Chondrocyte (in vitro differentiated cells): ENCODE data around the gene P2RY11. TPM values are rescaled to one million over a fixed set of nuclear protein-coding genes. Genes with fewer than 3 reads are reported as not detected.

ENCODE experiments used
- DNase-seq: peaks from one replicate; pipeline ENCODE4 v3.0.0; 2021; ENCODE audit warnings: mixed read lengths, low spot score
- H3K27ac Mint-ChIP-seq: one replicate; pipeline ENCODE4 v1.8.0; 2021; ENCODE audit warnings: mild to moderate bottlenecking, moderate library complexity, mixed read lengths; ENCODE audit not compliant: unreplicated experiment
- H3K27me3 Mint-ChIP-seq: 2 replicates; pipeline ENCODE4 v1.8.0; 2021; ENCODE audit warnings: low read depth, mixed read lengths
- H3K36me3 Mint-ChIP-seq: 2 replicates; pipeline ENCODE4 v1.8.0; 2021; ENCODE audit warnings: low read depth, mixed read lengths
- H3K4me1 Mint-ChIP-seq: 2 replicates; pipeline ENCODE4 v1.8.0; 2021; ENCODE audit warnings: low read depth, mild to moderate bottlenecking, mixed read lengths
- H3K4me3 Mint-ChIP-seq: one replicate; pipeline ENCODE4 v1.8.0; 2021; ENCODE audit warnings: mild to moderate bottlenecking, moderate library complexity, mixed read lengths; ENCODE audit not compliant: unreplicated experiment
- H3K9me3 Mint-ChIP-seq: 2 replicates; pipeline ENCODE4 v1.8.0; 2021; ENCODE audit warnings: low read depth, mixed read lengths
- total RNA-seq: library from RNA; stranded (reverse); gene quantifications from 3 replicates; pipeline ENCODE4 v1.2.1, GENCODE V29; 2021
- TF ChIP-seq, protein P1 (sequence below): fragments of 200-600 bp; sonication (generic); IDR thresholded peaks from 2 replicates; pipeline ENCODE4 v1.5.0; 2021; ENCODE audit warnings: antibody characterized with exemption, mild to moderate bottlenecking, moderate library complexity

P2RY11 gene
- total RNA-seq, 1 donor from 2014 or later: 13.5 TPM

DNA sequence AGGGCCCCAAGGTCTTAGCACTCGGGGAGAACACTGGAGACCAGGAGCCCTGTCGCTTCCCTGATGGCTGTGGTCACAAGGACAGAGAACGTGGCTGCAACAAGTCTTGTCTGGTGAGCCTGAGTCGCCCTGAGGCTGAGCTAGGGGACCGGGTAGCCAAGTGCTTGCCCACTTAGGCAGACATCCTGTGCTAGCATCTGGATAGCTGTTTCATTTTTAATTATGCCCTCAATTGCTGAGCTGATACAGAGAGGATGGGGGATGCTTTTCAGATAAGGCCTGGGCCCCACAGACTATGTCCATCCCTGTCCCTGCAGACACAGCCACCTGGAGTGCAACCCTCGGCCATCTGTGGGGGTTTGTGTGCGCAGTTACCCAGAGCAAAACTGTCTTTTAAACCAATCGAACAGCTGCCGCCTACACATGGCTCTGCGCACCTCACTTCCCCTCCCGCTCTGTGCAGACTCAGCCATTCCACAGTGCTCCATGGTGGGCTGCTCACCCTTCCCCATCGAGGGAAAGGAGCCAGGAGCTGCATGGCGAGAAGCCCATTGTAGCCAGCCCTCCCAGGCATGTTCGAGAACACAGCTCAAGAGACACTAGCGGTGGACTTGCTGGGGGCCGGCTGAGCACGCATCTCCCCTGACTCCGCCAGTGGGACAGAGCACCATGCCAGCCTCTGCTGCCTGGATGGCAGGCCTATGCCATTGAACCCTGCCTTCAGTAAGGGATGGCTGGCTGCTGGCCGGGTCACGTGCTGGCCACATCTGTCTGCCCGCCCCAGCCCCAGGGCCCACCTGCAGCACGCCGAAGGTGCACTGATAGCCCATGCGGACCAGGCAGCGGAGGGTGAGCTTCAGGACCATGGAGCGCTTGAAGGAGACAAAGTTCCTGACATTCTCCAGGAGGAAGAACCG, 27.6 kb downstream of the P2RY11 start:
- Mint-ChIP-seq H3K27ac (no peak overlapping the region), H3K9me3 (no peaks in the 10 kb centered on the region), H3K4me1 (no peaks in the 10 kb centered on the region), H3K27me3 (no peaks in the 10 kb centered on the region), H3K4me3 (no peak overlapping the region), H3K36me3 (peaks cover 15% of the 10 kb centered on the region)
- no peak for DNase-seq
- TF ChIP-seq, protein P1, sequence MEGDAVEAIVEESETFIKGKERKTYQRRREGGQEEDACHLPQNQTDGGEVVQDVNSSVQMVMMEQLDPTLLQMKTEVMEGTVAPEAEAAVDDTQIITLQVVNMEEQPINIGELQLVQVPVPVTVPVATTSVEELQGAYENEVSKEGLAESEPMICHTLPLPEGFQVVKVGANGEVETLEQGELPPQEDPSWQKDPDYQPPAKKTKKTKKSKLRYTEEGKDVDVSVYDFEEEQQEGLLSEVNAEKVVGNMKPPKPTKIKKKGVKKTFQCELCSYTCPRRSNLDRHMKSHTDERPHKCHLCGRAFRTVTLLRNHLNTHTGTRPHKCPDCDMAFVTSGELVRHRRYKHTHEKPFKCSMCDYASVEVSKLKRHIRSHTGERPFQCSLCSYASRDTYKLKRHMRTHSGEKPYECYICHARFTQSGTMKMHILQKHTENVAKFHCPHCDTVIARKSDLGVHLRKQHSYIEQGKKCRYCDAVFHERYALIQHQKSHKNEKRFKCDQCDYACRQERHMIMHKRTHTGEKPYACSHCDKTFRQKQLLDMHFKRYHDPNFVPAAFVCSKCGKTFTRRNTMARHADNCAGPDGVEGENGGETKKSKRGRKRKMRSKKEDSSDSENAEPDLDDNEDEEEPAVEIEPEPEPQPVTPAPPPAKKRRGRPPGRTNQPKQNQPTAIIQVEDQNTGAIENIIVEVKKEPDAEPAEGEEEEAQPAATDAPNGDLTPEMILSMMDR: no peak

DNA sequence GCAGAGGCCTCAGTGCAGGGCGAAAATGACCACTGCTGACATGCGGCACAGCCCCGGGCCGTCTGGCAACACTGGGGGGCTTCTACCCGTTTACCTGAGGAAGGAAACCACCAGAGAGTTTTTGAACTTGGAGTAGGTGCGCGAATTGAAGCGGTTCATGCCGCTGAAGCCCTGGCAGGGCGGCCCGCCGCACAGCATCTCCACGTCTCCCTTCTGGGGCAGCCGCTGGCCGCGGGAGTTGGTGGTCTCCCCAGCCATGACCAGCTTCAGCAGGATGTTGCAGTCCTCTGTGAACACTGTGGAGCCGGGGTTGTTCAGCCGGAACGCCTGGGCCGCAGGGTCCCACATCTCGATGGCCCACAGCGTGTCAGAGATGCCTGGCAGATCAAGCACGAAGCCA, 28.5 kb downstream of the P2RY11 start:
- Mint-ChIP-seq H3K4me1 (no peaks in the 10 kb centered on the region), H3K27ac (no peak overlapping the region), H3K27me3 (no peaks in the 10 kb centered on the region), H3K36me3 (peaks cover 16% of the 10 kb centered on the region), H3K9me3 (no peaks in the 10 kb centered on the region), H3K4me3 (no peak overlapping the region)
- DNase-seq: no peak
- TF ChIP-seq, protein P1: no peak

DNA sequence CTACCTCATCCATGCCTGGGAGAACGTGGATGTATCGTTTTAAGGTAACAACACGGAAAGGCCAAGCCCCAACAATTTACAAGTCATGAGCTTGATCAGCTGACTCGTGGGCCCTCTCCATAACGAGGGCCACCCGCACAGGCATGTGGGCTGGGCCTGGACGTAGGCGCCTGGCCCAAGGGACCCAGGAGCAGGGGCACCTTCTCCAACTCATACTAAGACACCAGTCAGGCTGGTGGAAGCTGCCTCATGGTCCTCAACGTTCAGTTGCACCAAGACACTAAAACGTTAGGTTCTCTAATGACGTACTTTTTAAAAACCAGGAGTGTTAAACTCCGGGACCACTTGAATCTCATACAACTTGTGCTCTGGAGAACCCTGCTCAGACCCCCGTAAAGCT, 30.0 kb downstream of the P2RY11 start:
- Mint-ChIP-seq H3K4me1 (no peaks in the 10 kb centered on the region), H3K27ac (no peak overlapping the region), H3K4me3 (no peak overlapping the region), H3K27me3 (no peaks in the 10 kb centered on the region), H3K9me3 (no peaks in the 10 kb centered on the region), H3K36me3 (peaks cover 25% of the 10 kb centered on the region)
- TF ChIP-seq, protein P1: no peak
- no peak for DNase-seq

DNA sequence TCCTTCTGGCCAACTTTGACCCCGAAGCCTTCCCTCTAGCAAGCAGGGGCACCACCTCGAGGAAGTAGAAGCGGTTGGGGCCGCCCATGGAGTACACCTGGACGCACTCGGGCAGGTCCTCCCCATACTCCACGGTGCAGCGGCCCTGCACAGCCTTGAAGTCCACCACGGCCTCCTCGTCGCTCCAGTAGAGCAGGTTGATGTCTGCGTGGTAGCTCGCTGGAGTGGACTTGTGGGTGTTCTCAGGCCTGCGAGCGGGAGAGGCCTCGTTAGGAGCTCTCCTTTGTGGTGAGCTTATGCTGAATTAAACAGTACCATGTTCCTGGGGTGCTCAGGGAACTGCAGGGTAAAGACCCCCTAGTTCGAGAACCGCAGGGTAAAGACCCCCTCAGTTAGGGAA, 30.5 kb downstream of the P2RY11 start:
- Mint-ChIP-seq H3K36me3 (peaks cover 25% of the 10 kb centered on the region), H3K4me1 (no peaks in the 10 kb centered on the region), H3K27me3 (no peaks in the 10 kb centered on the region), H3K4me3 (no peak overlapping the region), H3K27ac (no peak overlapping the region), H3K9me3 (no peaks in the 10 kb centered on the region)
- no peak for DNase-seq
- TF ChIP-seq, protein P1: no peak

DNA sequence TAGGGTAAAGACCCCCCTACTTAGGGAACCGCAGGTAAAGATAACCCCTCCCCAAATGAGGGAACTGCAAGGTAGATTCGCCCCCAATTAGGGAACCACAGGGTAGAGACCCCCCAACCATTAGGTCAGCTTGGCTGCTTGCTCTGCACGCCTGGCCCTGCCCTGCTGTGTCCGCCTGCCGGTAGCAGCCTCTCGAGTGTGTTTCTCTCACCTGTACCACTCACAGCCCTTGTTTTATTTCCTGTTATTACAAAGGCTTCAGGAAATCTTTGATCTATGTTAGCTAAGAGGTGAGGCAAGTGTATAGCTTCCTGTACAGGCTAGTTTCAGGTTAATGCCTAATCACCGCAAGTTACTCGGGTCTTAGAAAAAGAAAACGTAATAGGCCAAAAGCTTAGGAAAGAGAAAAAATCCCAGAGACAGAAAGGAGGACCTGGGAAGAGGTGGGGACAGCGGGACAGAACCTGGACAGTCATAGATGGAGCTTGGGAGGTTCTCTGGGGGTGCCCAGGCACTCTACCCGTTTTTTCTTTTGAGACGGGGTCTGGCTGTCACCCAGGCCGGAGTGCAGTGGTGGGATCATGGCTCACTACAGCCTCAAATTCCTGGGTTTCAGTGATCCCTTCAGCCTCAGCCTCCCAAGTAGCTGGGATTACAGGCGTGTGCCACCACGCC, 31.3 kb downstream of the P2RY11 start:
- TF ChIP-seq, protein P1: no peak
- H3K4me1 Mint-ChIP-seq: no peaks in the 10 kb centered on the region
- H3K4me3 Mint-ChIP-seq: no peak overlapping the region
- no peaks in the 10 kb centered on the region for H3K9me3 Mint-ChIP-seq
- peaks cover 25% of the 10 kb centered on the region for H3K36me3 Mint-ChIP-seq
- DNase-seq: no peak
- no peak overlapping the region for H3K27ac Mint-ChIP-seq
- H3K27me3 Mint-ChIP-seq: no peaks in the 10 kb centered on the region
